ENCODE data around the gene GSC.
"Not testable (repeated sequence)": the region's sequence is repeated elsewhere in the genome, so short reads cannot be mapped to it uniquely, and the experiment has no call there.

GSC gene

GRCh38 chr14:94771906-94772490 lies 2.1 kb upstream of the GSC start:
- DNase-seq (ENCODE audit: low spot score): no peak

DNA sequence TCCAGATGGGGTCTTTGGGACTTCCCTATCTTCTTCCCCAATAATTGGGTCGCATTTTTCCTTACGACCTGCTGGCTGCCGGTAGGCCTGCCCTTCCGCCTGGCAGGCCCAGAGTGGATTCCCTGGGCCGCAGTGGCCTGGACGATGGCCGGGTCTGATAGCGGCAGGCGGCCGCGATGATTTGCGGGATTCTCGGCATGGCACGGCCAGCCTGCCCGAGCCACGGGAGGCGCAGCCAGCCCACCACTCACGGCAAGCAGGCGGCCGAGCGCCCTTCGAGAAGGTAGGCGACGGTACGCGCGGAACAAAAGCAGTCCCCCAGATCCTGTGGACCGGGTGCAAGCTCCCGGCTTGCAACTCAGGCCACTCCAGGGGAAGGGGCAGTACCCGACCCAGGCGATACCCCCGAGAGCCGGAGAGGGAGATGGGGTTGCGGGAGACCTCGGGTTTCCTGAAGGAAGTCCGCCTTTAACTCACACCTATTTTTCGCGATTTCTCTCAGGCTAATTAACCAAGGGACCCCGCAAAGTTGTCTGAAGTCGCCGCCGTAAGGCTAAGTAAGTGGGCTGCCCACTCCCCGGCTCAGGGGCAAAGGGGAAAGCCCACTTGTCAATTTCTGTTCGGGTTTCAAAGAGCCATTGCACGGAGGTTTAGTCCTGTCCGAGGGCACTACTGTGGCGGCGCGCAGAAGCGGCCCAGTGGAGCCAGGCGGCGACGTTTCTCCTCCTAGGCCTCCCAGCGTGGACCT lies 1.4 kb upstream of the GSC start:
- DNase-seq (ENCODE audit: low spot score): no peak

GRCh38 chr14:94770815-94771157 lies 873 bp upstream of the GSC start:
- no peak for DNase-seq (ENCODE audit: low spot score)

- no peak for DNase-seq (ENCODE audit: low spot score)
Observed at GRCh38 chr14:94770251-94770749, 387 bp upstream of the GSC start.

DNA sequence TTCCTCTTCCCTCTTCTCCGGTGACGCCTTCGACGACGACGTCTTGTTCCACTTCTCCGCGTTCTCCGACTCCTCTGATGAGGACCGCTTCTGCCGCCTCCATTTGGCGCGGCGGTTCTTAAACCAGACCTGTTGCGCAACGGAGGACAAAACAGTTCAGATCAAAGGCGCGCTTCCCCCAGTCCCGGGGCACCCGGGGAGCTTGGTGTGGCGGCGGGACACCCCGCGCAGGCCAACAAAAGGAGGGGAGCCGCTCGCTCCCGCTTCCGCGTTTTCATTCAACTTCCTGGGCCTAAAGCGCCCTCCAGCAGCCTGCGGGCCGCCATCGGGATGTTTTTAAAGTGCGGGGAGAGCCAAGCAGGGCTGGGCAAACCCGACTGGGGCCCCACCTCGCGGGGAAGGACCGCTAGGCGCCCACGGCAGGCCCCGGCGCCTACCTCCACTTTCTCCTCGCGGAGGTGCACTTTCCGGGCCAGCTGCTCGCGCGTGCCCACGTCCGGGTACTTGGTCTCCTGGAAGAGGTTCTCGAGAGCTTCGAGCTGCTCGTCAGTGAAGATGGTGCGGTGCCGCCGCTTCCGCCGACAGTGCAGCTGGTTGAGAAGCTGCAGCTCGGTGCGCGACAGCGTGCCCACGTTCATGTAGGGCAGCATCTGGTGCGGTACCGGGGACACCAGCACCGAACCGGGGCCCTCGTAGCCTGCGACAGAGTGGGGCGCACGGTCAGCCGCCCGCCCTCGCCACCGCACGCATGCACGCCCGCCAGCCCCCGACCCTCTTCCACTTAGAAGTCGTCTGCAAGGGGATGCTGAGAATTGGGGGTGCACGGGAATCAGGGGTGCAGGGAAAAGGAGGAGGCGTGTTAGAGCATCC lies 1.2 kb downstream of the GSC start:
- DNase-seq (ENCODE audit: low spot score): no peak

- DNase-seq (ENCODE audit: low spot score): no peak
Observed at GRCh38 chr14:94768141-94768520, 1.8 kb downstream of the GSC start.

DNA sequence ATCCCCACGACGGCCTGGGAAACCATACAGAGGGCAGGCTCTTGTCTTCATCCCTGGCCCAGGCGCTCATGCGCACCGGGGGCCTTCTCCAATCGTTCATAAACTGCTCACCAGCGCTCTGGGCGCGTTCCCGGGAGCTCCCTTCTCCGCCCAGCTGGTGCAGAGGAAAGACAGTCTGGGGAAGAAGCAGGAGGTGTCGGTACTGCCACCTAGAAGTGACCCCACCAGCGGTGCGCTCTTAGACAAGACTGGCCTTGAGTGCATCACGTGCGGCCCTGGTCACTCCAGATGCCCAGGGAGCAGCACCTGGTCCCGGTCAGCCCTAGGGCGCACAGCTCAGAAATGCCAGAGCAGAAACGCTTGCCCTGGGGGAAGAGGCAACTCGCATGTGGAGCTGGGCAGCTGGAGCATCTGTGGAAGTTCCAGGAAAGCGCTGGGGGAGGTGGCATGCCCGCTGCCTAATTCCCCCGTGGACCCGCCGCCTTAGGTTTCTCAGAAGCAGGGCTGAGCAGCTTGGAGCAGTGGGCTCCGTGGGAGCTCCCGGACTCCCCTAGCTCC lies 2.5 kb downstream of the GSC start:
- no peak for DNase-seq (ENCODE audit: low spot score)

- DNase-seq (ENCODE audit: low spot score): no peak
Observed at GRCh38 chr14:94764573-94764972, 5.3 kb downstream of the GSC start.

DNA sequence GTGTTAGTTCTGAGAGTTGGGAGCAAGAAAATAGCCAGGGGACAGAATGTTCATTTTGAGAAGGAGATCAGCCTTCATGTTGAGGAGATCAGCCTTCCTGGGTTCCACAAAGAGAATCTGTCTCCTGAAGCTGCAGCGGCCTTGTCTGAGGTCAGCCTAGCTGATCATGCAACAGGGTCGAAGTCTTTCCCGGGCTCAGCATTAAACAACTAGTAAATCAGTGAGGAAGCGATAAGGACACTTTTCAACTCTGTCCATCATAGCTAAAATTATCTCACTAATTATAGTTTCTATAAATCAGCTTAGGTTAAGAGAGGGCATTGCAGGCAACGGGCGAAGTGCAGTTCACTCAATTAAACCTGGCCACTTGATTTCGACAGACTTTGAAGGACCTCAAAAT lies 7.5 kb downstream of the GSC start:
- DNase-seq (ENCODE audit: low spot score): no peak

DNA sequence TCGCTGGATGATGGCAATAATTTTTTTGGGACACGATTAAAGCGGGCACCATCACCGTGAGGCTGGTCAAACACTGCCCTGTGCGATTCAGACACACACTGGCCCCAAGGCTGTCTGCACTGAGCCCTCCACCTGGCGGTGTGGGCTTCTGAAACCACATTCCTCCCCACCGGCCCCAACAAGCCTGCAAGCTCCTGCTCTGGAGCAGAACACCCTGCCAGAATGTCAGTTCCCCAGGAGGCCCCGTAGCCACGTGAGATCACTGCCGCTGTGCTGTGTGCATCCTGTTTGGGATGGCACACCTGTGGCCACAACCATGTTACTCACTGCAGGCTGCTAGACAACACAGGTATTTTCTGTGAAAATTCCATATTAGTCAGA lies 7.9 kb downstream of the GSC start:
- DNase-seq (ENCODE audit: low spot score): no peak

- DNase-seq (ENCODE audit: low spot score): no peak
Observed at GRCh38 chr14:94761348-94761996, 8.4 kb downstream of the GSC start.

DNA sequence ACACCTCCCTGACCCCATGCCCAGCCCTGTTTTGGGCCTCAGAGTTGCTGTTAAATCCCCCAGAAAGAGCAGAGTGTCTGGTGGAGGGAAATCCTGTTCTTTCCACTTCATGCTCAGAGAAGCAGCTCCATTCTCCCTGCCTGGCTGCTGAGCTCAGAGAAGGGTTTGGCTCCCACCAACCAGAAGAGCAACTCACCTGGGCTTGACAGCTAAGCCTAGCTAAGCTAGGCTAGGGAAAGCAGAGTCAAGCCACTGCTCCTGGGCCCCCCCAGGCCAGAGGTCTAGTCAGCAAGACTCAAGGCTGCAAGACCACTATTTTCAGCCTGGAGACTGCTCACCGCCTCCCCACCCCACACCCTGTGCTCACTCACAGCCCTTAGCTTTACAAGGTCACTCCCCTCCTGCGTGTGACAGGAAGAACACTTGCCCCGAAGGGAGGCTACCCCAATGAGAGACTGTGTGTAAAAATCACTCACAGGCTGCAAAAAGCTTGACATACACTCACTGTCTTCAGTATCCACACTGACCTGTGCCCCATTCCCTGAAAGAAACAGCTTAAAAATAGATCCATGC lies 13.5 kb downstream of the GSC start:
- DNase-seq (ENCODE audit: low spot score): no peak

GRCh38 chr14:94754391-94754942 lies 15.4 kb downstream of the GSC start:
- DNase-seq (ENCODE audit: low spot score): no peak

DNA sequence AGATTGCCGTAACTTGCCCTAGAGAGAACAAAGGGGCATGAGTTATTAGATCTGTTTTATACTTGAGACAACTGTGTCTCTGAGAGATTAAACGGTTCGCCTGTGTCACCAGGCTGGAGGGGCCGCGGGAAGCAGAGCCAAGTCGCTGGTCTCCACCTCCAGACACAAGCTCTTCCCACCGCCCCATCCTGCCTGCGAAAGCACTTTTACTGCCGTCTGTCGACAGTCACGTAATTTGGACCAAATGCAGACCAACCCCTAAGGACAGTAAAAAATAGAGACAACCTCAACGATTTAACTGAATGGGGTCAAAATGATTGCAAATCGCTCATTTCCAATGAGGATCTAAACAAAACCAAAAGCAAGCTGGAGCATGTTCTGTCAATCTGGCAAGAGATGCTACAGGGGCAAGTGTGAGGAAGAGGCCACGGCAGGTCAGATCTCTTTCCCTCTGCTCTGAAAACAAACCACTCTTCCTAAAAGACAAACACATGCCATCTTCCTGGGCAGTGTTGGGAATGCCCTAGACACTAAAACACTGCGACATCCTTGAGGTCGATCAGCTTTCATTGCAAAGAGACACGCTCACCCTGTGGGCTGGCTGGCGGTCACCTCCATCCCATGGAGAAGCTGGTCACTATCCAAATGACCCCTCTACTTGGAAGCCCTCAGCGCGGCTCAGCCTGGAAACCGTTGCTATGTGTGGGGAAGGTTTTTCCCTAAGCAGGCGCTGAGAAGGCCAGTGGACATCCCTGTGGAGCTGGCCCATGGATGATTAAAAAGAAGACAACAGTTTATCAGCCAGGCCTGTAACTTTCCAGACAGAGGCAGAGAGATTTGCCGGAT lies 17.1 kb downstream of the GSC start:
- no peak for DNase-seq (ENCODE audit: low spot score)

DNA sequence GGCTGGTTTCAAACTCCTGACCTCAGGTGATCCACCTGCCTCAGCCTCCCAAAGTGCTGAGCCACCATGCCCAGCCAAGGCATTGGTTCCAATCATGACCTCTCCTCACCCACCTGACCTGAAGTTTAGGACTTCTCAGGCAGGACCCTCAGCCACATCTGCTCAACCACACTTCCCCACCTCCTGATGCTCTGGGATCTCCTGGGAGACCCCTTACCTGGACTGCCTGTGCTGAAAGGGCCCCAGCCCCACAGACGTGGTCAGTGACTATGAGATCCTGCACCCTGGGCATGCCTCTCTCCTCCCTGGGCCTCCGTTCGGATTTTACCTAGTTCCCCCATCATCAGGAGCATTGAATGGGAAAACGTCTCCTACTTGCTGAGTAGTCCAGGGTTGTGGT lies 18.0 kb downstream of the GSC start:
- DNase-seq (ENCODE audit: low spot score): no peak

- no peak for DNase-seq (ENCODE audit: low spot score)
Observed at GRCh38 chr14:94751321-94751720, 18.6 kb downstream of the GSC start.

GRCh38 chr14:94750371-94750770 lies 19.5 kb downstream of the GSC start:
- no peak for DNase-seq (ENCODE audit: low spot score)

DNA sequence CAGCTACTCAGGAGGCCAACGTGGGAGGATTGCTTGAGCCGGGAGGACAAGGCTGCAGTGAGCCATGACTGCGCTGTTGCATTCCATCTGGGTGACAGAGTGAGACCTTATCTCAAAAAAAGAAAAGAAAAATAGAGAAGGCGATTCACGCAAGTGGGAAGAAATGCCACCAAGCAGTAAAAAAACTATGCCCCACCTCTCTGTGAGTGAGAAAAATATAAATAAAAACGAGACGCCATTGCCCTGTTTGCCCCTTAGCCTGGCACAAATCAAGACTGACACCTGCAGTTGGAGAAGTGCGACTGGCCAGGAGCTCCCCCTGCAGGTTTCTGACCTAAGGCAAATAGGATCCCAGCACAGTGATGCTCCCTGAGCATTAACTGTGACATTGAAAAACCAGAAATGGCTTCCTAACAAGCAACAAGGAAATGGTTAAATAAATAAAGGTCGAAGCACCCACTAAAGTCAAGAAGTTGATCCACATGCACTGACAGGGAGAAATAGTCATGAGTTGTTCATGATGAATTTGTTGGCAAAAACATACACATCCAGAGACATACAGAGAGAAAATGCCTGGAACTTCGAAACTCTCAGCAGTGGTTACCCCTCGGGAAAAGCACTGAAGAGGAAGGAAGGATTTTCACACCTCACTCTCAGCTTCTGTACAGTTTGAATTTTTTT lies 21.1 kb downstream of the GSC start:
- no peak for DNase-seq (ENCODE audit: low spot score)

GRCh38 chr14:94747739-94748138 lies 22.2 kb downstream of the GSC start:
- DNase-seq (ENCODE audit: low spot score): no peak

DNA sequence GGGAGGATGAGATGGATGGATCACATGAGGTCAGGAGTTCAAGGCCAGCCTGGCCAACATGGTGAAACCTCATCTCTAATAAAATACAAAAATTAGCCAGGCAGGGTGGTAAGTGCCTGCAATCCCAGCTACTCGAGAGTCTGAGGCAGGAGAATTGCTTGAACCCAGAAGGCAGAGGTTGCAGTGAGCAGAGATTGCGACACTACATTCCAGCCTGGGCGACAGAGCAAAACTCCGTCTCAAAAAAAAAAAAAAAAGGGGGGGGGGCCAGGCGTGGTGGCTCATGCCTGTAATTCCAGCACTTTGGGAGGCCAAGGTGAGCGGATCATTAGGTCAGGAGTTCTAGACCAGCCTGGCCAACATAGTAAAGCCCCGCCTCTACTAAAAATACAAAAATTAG lies 22.8 kb downstream of the GSC start:
- DNase-seq (ENCODE audit: low spot score): not testable (repeated sequence)
